Muscle layer of duodenum (tissue), 2 donors: ENCODE results near the gene LRBA.

Experiments
- H3K27ac ChIP-seq: one replicate; pipeline ENCODE4 v1.7.0; 2013; ENCODE audit warnings: mild to moderate bottlenecking, low read length
- H3K27me3 ChIP-seq: one replicate; pipeline ENCODE4 v1.7.0; 2013; ENCODE audit warnings: low read depth, mild to moderate bottlenecking, control low read depth, low read length
- H3K36me3 ChIP-seq, 2 donors: one replicate each; pipeline ENCODE4 v1.7.0; 2013; ENCODE audit warnings: low read length in 2 of 2, control low read depth in 1 of 2, mild to moderate bottlenecking in 1 of 2; ENCODE audit not compliant: insufficient read depth in 2 of 2, control insufficient read depth in 1 of 2
- H3K4me1 ChIP-seq, 2 donors: one replicate each; pipeline ENCODE4 v1.7.0; 2013; ENCODE audit warnings: low read length in 2 of 2, mild to moderate bottlenecking in 2 of 2, control low read depth in 1 of 2, moderate library complexity in 1 of 2; ENCODE audit not compliant: insufficient read depth in 2 of 2, control insufficient read depth in 1 of 2
- H3K4me3 ChIP-seq, 2 donors: one replicate each; pipeline ENCODE4 v1.7.0; 2013; ENCODE audit warnings: low read length in 2 of 2, low read depth in 1 of 2, mild to moderate bottlenecking in 1 of 2
- H3K9me3 ChIP-seq, 2 donors: one replicate each; pipeline ENCODE4 v1.7.0; 2013; ENCODE audit warnings: low read length in 2 of 2, control low read depth in 1 of 2, mild to moderate bottlenecking in 1 of 2; ENCODE audit not compliant: control insufficient read depth in 1 of 2
- donor health status: healthy.

The LRBA gene

GRCh38 chr4:150988238-150988637, 26.8 kb downstream of the LRBA start:
- no peaks in the 10 kb centered on the region for H3K27me3 ChIP-seq
- H3K4me3 ChIP-seq: no peak overlapping the region
- no peak overlapping the region for H3K27ac ChIP-seq
- no peaks in the 10 kb centered on the region for H3K9me3 ChIP-seq
- H3K36me3 ChIP-seq: no peaks in the 10 kb centered on the region
- no peaks in the 10 kb centered on the region for H3K4me1 ChIP-seq

- Histone ChIP-seq H3K27ac (no peak overlapping the region), H3K27me3 (no peaks in the 10 kb centered on the region), H3K4me1 (no peaks in the 10 kb centered on the region), H3K9me3 (no peaks in the 10 kb centered on the region), H3K4me3 (no peak overlapping the region), H3K36me3 (no peaks in the 10 kb centered on the region)
These were observed 27.9 kb downstream of the LRBA start for GRCh38 chr4:150987204-150987603.

GRCh38 chr4:150986085-150986484, 29.0 kb downstream of the LRBA start:
- Histone ChIP-seq H3K4me1 (no peaks in the 10 kb centered on the region), H3K4me3 (no peak overlapping the region), H3K9me3 (no peaks in the 10 kb centered on the region), H3K36me3 (no peaks in the 10 kb centered on the region), H3K27ac (no peak overlapping the region), H3K27me3 (no peaks in the 10 kb centered on the region)

GRCh38 chr4:150983851-150984250, 31.2 kb downstream of the LRBA start:
- no peaks in the 10 kb centered on the region for H3K27me3 ChIP-seq
- no peaks in the 10 kb centered on the region for H3K36me3 ChIP-seq
- no peaks in the 10 kb centered on the region for H3K9me3 ChIP-seq
- H3K4me3 ChIP-seq: no peak overlapping the region
- H3K27ac ChIP-seq: no peak overlapping the region
- H3K4me1 ChIP-seq: no peaks in the 10 kb centered on the region

DNA sequence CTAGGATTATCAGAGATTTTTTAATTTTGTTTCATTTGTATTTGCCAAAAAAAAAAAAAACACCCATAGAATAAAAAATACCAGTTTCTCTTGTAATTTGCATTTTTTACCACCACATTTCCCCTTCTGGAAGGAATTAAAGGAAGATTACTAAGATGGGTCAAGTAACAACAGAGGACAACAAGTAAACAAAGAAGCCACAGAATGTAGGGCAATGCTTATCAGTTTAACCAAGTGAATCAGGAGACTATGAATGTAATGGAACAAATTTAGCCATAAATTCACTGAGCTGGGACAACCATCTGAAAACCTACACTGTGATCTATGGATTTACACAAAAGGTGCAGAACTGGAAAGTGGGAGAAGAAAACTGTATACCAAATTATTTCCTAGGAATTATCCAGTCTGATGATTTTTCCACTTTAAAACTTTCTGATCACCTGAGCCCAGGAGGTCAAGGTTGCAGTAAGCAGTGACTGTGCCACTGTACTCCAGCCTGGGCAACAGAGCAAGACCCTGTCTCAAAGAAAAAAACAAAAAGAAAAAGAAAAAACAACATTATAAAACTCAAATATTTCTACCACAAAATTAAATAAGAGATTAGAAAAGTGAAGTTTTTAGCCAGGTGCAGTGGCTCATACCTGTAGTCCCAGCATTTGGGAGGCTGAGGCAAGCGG, 32.4 kb downstream of the LRBA start:
- Histone ChIP-seq H3K27ac (no peak overlapping the region), H3K27me3 (no peaks in the 10 kb centered on the region), H3K4me1 (no peaks in the 10 kb centered on the region), H3K36me3 (no peaks in the 10 kb centered on the region), H3K9me3 (no peaks in the 10 kb centered on the region), H3K4me3 (no peak overlapping the region)

DNA sequence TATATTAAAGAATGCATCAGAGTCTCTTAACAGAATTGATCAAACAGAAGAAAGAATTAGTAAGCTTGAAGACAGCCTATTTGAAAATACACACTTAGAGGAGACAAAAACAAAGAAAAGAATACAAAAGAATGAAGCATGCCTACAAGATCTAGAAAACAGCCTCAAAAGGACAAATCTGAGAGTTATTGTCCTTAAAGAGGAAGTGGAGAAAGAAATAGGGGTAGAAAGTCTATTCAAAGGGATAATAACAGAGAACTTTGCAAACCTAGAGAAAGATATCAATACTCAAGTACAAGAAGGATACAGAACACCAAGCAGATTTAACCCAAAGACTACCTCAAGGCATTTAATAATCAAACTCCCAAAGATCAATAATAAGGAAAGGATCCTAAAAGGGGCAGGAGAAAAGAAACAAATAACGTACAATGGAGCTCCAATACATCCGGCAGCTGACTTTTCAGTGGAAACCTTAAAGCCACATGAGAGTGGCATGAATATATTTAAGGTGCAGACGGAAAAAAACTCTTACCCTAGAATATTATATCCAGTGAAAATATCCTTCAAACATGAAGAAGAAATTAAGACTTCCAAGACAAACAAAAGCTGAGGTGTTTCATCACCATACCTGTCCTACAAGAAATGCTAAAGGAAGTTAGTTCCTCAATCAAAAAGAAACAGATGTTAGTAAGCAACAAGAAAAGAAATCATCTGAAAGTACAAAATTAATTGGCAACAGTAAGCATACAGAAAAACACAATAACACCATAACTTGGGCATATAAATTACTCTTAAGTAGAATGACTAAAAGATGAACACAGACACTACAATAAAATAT, 36.1 kb downstream of the LRBA start:
- Histone ChIP-seq H3K4me3 (no peak overlapping the region), H3K36me3 (no peaks in the 10 kb centered on the region), H3K9me3 (no peaks in the 10 kb centered on the region)

DNA sequence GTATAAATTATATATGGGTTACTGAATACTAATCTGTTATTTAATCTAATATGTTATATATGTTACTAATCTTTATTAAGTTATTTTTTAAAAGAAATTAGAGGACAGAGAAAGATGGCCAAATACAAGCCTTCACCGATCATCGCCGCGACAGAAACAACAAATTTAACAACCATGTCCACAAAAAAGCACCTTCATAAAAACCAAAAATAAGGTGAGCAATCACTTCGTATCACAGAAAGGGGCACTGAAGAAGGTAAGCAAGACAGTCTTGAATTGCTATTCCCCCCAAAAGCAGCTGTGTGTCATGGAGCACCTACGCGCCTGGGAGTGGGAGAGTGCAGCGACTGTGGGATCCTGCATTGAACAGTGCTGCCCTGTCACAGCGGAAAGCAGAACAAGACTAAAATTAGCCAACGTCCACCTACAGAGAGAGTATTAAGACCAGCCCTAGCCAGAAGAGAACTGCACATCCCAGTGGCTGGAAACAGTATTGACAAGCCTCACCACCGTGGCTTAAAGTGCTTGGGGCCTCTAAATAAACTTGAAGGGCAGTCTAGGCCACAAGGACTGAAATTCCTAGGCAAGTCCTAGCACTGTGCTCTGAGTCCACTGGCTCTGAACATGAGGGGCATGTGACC, 38.5 kb downstream of the LRBA start:
- Histone ChIP-seq H3K9me3 (no peaks in the 10 kb centered on the region), H3K27me3 (no peaks in the 10 kb centered on the region), H3K4me1 (no peaks in the 10 kb centered on the region), H3K36me3 (no peaks in the 10 kb centered on the region), H3K4me3 (no peak overlapping the region), H3K27ac (no peak overlapping the region)

More for the DNA sequence above, 36.1 kb downstream of the LRBA start:
- no peak overlapping the region for H3K27ac ChIP-seq
- no peaks in the 10 kb centered on the region for H3K4me1 ChIP-seq
- no peaks in the 10 kb centered on the region for H3K27me3 ChIP-seq

DNA sequence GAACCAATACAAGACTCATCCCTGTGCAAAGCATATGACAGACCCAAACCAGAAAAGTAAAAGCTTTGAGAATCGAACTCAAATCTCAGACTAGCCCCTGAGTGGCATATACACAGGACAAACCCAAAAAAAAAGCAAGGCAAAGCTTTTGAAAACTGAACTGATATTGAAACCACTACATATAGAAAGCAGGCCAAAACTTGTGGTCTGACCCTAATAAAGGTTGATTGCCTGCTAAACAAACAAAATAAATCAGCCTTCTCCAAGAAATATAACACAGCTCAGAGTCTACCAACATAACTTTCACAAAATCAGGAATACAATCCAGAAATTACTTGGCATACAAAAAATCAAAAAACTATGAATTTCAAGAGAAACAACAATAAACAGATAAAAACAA, 40.3 kb downstream of the LRBA start:
- no peaks in the 10 kb centered on the region for H3K4me1 ChIP-seq
- no peaks in the 10 kb centered on the region for H3K36me3 ChIP-seq
- H3K9me3 ChIP-seq: no peaks in the 10 kb centered on the region
- no peaks in the 10 kb centered on the region for H3K27me3 ChIP-seq
- no peak overlapping the region for H3K27ac ChIP-seq
- no peak overlapping the region for H3K4me3 ChIP-seq

DNA sequence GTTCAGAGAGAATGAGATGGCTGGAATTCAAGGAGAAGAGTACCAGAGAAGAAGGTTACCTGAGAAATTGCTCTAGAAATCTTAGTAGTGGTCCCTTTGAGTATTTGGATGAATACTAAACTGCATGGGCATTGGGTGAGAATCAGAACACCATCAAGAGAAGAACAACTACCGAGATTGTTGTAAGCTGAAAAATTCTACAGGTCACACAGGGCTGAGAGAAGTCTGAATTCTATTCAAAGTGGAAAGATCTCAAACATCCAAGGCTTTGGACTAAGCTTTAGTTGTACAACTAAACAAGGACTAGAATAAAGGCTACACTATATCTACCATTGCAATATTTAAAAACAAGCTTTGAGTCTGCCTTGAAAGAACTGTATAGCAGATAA, 40.8 kb downstream of the LRBA start:
- Histone ChIP-seq H3K4me1 (no peaks in the 10 kb centered on the region), H3K27me3 (no peaks in the 10 kb centered on the region), H3K36me3 (no peaks in the 10 kb centered on the region), H3K27ac (no peak overlapping the region), H3K4me3 (no peak overlapping the region), H3K9me3 (no peaks in the 10 kb centered on the region)

- Histone ChIP-seq H3K27ac (no peak overlapping the region), H3K4me3 (no peak overlapping the region), H3K9me3 (no peaks in the 10 kb centered on the region), H3K4me1 (no peaks in the 10 kb centered on the region), H3K36me3 (no peaks in the 10 kb centered on the region), H3K27me3 (no peaks in the 10 kb centered on the region)
These were observed 41.3 kb downstream of the LRBA start for GRCh38 chr4:150973626-150974251.

DNA sequence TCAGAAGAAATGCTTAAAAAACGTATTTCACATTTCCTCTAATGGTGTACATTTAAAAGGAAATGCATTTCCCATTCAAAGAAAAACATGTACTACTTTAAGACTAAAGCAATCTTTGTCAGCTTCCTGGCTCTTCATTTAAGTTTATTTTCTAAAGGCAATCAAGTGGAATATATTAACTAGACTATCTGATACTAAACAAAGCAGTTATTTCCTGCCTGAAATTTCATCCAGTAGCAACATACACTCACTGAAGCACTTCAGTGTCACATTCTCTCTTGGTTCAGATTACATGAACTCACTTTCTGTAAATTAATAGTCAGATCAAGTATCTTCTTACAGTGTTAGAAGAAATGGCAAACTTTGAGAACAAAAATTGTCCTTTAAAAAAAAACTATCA, 42.5 kb downstream of the LRBA start:
- Histone ChIP-seq H3K4me1 (no peaks in the 10 kb centered on the region), H3K36me3 (no peaks in the 10 kb centered on the region), H3K4me3 (no peak overlapping the region), H3K9me3 (no peaks in the 10 kb centered on the region), H3K27me3 (no peaks in the 10 kb centered on the region), H3K27ac (no peak overlapping the region)
